ENCODE measurements around the gene PARD3B. TPM values are rescaled to one million over a fixed set of nuclear protein-coding genes. Genes with fewer than 3 reads are reported as not detected.

Gene PARD3B
- total and polyA plus RNA-seq, 2 of the 13 experiments (the other 11 are each of a cell fraction or from before 2014, with no cell fraction given): 0.71 to 2.3 TPM

- WGBS (ENCODE audit: low lambda C conversion rate): 68% methylated on average over 3 of the region's 3 CpGs
- FAIRE-seq: no peak
- no peak overlapping the region for H2AFZ ChIP-seq (ENCODE audit: low read length)
- no peak overlapping the region for H3K4me2 ChIP-seq (ENCODE audit: low read depth, low read length)
- no peak for TF ChIP-seq HMGA1 (CRISPR knock-in tag; conservative IDR thresholded peaks at IDR 0.05)
- TF ChIP-seq ZNF232 (CRISPR knock-in tag; IDR thresholded peaks at IDR 0.05; ENCODE audit: borderline replicate concordance): no peak
- no peak for TF ChIP-seq ZNF331 (CRISPR knock-in tag; IDR thresholded peaks at IDR 0.05)
- no peak for TF ChIP-seq ZNF367 (CRISPR knock-in tag; IDR thresholded peaks at IDR 0.05; ENCODE audit: borderline replicate concordance)
- no peak for TF ChIP-seq TEF (CRISPR knock-in tag; IDR thresholded peaks at IDR 0.05)
- TF ChIP-seq RCOR2 (CRISPR knock-in tag; IDR thresholded peaks at IDR 0.05): no peak
- no peak for TF ChIP-seq XRCC5 (optimal IDR thresholded peaks at IDR 0.05; ENCODE audit: low read length)
- no peak for TF ChIP-seq REXO4 (CRISPR knock-in tag; IDR thresholded peaks at IDR 0.05; ENCODE audit: borderline replicate concordance)
- TF ChIP-seq ZNF557 (CRISPR knock-in tag; IDR thresholded peaks at IDR 0.05): no peak
- TF ChIP-seq PHF5A (CRISPR knock-in tag; IDR thresholded peaks at IDR 0.05; ENCODE audit: low read depth, unreplicated experiment): no peak
- no peak for TF ChIP-seq UBTF (CRISPR knock-in tag; IDR thresholded peaks at IDR 0.05)
- TF ChIP-seq BRCA1 (CRISPR knock-in tag; IDR thresholded peaks at IDR 0.05): no peak
- TF ChIP-seq TCF7 (IDR thresholded peaks at IDR 0.05; ENCODE audit: low read depth): no peak
- TF ChIP-seq MTF1 (CRISPR knock-in tag; IDR thresholded peaks at IDR 0.05): no peak
- TF ChIP-seq PAXIP1 (CRISPR knock-in tag; conservative IDR thresholded peaks at IDR 0.05): no peak
- no peak for TF ChIP-seq FOXA3 (CRISPR knock-in tag; IDR thresholded peaks at IDR 0.05)
- TF ChIP-seq SRSF1 (optimal IDR thresholded peaks at IDR 0.05; ENCODE audit: low read depth, low read length): no peak
- TF ChIP-seq ZNF292 (CRISPR knock-in tag; IDR thresholded peaks at IDR 0.05; ENCODE audit: borderline replicate concordance, low read depth): no peak
- H3K27ac ChIP-seq (ENCODE audit: extremely low read length, insufficient read depth, low read length): no peak overlapping the region
- peaks cover 8% of the 10 kb centered on the region for H3K4me1 ChIP-seq (ENCODE audit: insufficient read depth, low read length)
- H3K4me3 ChIP-seq (replicated peaks in 1 of 3; ENCODE audit: insufficient read depth in 1 of 3, low read depth in 2 of 3, low read length in 3 of 3): no peak overlapping the region
- DNase-seq (ENCODE audit: low spot score): no peak
- H3K27me3 ChIP-seq (ENCODE audit: control insufficient read depth in 1 of 2, insufficient read depth in 2 of 2, low read length in 2 of 2): no peaks in the 10 kb centered on the region
- intact Hi-C loops (cut with micrococcal nuclease; ENCODE audit: unreplicated experiment) (no loop called here), in situ Hi-C loops (cut with HindIII; ENCODE audit: extremely low pct_ligation_motif_present, low pct_unique_long_range_greater_than_20kb) (no loop called here)
- no peaks in the 10 kb centered on the region for H3K36me3 ChIP-seq (replicated peaks in 1 of 2; ENCODE audit: control insufficient read depth in 1 of 2, insufficient read depth in 2 of 2, low read length in 2 of 2)
- no peaks in the 10 kb centered on the region for H4K20me1 ChIP-seq (ENCODE audit: insufficient read depth, low read length)
- BruUV-seq (replicated peaks): no TSS peak
- CTCF ChIA-PET (ENCODE audit: low intra/inter-chr PET ratio, low total read pairs): no interaction called here
- ATAC-seq: no peak
- no peaks in the 10 kb centered on the region for H3K79me2 ChIP-seq (ENCODE audit: insufficient read depth, low read length)
- no peak overlapping the region for H3K9ac ChIP-seq (ENCODE audit: insufficient read depth, low read depth, low read length)
- no peaks in the 10 kb centered on the region for H3K9me3 ChIP-seq (ENCODE audit: low read length)
- POLR2A ChIA-PET: no interaction called here
Measured at GRCh38 chr2:205511641-205512040, 966.4 kb downstream of the PARD3B start.

All from HepG2 (cell line).